ENCODE data around the gene SNAI3. TPM values are rescaled to one million over a fixed set of nuclear protein-coding genes. Genes with fewer than 3 reads are reported as not detected.

The SNAI3 gene
- total and polyA plus RNA-seq, 2 of the 8 experiments (the other 6 are each of a cell fraction or from before 2014, with no cell fraction given) = 8.5 to 13.3 TPM

DNA sequence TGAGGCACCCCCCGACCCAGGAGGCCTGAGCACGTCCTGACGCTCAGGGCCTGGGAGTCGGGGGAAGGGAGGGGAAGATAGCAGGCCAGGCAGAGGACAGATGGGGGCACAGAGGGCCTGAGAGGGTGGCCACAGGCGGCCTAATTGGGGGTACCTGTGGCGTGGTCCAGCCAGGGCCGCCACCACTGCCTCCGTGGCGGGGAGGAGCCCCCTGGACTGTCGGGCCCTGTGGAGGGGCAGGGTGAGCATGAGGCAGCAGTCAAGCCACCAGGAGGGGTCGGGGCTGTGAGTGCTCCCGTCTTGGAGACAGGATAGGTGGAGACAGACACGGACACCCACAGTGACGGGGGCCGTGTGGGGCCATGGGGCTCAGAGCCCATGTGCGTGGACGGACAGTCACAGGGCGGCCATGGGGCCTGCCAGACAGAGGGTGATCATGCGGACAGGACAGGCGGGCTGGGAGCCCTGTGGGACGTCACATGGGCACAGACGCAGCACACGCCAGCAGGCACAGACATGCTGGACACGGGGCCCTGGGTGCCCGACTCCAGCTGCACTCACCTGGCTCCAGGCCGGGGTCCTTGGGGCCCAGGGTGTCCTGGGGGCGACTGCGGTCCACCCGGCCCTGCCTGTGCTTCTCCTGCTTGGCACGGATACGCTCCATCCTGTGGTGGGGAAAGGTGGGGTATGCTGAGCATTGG is 38.7 kb upstream of the SNAI3 start (continued):
- TF ChIP-seq, protein P1, sequence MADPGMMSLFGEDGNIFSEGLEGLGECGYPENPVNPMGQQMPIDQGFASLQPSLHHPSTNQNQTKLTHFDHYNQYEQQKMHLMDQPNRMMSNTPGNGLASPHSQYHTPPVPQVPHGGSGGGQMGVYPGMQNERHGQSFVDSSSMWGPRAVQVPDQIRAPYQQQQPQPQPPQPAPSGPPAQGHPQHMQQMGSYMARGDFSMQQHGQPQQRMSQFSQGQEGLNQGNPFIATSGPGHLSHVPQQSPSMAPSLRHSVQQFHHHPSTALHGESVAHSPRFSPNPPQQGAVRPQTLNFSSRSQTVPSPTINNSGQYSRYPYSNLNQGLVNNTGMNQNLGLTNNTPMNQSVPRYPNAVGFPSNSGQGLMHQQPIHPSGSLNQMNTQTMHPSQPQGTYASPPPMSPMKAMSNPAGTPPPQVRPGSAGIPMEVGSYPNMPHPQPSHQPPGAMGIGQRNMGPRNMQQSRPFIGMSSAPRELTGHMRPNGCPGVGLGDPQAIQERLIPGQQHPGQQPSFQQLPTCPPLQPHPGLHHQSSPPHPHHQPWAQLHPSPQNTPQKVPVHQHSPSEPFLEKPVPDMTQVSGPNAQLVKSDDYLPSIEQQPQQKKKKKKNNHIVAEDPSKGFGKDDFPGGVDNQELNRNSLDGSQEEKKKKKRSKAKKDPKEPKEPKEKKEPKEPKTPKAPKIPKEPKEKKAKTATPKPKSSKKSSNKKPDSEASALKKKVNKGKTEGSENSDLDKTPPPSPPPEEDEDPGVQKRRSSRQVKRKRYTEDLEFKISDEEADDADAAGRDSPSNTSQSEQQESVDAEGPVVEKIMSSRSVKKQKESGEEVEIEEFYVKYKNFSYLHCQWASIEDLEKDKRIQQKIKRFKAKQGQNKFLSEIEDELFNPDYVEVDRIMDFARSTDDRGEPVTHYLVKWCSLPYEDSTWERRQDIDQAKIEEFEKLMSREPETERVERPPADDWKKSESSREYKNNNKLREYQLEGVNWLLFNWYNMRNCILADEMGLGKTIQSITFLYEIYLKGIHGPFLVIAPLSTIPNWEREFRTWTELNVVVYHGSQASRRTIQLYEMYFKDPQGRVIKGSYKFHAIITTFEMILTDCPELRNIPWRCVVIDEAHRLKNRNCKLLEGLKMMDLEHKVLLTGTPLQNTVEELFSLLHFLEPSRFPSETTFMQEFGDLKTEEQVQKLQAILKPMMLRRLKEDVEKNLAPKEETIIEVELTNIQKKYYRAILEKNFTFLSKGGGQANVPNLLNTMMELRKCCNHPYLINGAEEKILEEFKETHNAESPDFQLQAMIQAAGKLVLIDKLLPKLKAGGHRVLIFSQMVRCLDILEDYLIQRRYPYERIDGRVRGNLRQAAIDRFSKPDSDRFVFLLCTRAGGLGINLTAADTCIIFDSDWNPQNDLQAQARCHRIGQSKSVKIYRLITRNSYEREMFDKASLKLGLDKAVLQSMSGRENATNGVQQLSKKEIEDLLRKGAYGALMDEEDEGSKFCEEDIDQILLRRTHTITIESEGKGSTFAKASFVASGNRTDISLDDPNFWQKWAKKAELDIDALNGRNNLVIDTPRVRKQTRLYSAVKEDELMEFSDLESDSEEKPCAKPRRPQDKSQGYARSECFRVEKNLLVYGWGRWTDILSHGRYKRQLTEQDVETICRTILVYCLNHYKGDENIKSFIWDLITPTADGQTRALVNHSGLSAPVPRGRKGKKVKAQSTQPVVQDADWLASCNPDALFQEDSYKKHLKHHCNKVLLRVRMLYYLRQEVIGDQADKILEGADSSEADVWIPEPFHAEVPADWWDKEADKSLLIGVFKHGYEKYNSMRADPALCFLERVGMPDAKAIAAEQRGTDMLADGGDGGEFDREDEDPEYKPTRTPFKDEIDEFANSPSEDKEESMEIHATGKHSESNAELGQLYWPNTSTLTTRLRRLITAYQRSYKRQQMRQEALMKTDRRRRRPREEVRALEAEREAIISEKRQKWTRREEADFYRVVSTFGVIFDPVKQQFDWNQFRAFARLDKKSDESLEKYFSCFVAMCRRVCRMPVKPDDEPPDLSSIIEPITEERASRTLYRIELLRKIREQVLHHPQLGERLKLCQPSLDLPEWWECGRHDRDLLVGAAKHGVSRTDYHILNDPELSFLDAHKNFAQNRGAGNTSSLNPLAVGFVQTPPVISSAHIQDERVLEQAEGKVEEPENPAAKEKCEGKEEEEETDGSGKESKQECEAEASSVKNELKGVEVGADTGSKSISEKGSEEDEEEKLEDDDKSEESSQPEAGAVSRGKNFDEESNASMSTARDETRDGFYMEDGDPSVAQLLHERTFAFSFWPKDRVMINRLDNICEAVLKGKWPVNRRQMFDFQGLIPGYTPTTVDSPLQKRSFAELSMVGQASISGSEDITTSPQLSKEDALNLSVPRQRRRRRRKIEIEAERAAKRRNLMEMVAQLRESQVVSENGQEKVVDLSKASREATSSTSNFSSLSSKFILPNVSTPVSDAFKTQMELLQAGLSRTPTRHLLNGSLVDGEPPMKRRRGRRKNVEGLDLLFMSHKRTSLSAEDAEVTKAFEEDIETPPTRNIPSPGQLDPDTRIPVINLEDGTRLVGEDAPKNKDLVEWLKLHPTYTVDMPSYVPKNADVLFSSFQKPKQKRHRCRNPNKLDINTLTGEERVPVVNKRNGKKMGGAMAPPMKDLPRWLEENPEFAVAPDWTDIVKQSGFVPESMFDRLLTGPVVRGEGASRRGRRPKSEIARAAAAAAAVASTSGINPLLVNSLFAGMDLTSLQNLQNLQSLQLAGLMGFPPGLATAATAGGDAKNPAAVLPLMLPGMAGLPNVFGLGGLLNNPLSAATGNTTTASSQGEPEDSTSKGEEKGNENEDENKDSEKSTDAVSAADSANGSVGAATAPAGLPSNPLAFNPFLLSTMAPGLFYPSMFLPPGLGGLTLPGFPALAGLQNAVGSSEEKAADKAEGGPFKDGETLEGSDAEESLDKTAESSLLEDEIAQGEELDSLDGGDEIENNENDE (IDR thresholded peaks at IDR 0.05; ENCODE audit: insufficient replicate concordance, low read length) = no peak
- TF ChIP-seq TAF7 (optimal IDR thresholded peaks at IDR 0.05; ENCODE audit: borderline replicate concordance, low read depth, low read length) = no peak
- no peak for TF ChIP-seq YY1 (IDR thresholded peaks at IDR 0.05; ENCODE audit: low read depth, low read length)
- TF ChIP-seq GABPA (IDR thresholded peaks at IDR 0.05; ENCODE audit: borderline replicate concordance, insufficient read depth, low read length) = no peak
- no peak for TF ChIP-seq RBBP5 (IDR thresholded peaks at IDR 0.05; ENCODE audit: borderline replicate concordance, low read depth, low read length)
- no peak for TF ChIP-seq PHF8 (conservative IDR thresholded peaks at IDR 0.05; ENCODE audit: low read depth, low read length)

Measured in H1 (cell line).